ENCODE measurements around the gene SLC25A19. TPM values are rescaled to one million over a fixed set of nuclear protein-coding genes. Genes with fewer than 3 reads are reported as not detected.

SLC25A19 gene
- total and polyA plus RNA-seq, 2 donors from 2014 or later = 11.2 to 15.3 TPM

DNA sequence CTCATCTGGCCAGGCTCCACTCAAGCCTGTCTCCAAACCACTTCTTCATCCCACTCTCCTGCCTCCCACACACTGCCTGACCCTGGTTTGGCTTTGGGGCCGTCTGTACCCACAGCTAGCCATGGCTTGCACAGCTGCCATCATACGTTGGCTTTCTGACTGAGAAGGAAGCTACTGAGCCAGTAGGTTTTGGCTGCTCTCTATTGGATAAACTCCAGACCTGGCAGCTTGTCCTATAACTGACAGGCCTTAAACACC lies 22.2 kb downstream of the SLC25A19 start:
- H3K36me3 ChIP-seq (ENCODE audit: control insufficient read depth in 2 of 3, insufficient read depth in 3 of 3, low read length in 3 of 3) = peaks cover 6 to 17% (median 16%) of the 10 kb centered on the region in 3 donors
- H3K4me3 ChIP-seq (ENCODE audit: low read length in 3 of 3) = no peak overlapping the region
- TF ChIP-seq, protein P1, sequence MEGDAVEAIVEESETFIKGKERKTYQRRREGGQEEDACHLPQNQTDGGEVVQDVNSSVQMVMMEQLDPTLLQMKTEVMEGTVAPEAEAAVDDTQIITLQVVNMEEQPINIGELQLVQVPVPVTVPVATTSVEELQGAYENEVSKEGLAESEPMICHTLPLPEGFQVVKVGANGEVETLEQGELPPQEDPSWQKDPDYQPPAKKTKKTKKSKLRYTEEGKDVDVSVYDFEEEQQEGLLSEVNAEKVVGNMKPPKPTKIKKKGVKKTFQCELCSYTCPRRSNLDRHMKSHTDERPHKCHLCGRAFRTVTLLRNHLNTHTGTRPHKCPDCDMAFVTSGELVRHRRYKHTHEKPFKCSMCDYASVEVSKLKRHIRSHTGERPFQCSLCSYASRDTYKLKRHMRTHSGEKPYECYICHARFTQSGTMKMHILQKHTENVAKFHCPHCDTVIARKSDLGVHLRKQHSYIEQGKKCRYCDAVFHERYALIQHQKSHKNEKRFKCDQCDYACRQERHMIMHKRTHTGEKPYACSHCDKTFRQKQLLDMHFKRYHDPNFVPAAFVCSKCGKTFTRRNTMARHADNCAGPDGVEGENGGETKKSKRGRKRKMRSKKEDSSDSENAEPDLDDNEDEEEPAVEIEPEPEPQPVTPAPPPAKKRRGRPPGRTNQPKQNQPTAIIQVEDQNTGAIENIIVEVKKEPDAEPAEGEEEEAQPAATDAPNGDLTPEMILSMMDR (IDR thresholded peaks at IDR 0.05; ENCODE audit: borderline replicate concordance, extremely low read depth, insufficient read depth) = no peak
- H3K9ac ChIP-seq (ENCODE audit: low read length in 3 of 3) = no peak overlapping the region
- DNase-seq = no peak
- no peaks in the 10 kb centered on the region for H3K9me3 ChIP-seq (ENCODE audit: control insufficient read depth in 2 of 3, insufficient read depth in 1 of 3, low read length in 3 of 3)
- intact Hi-C loops (cut with DNase I) = no loop called here
- no peak overlapping the region for H3K27ac ChIP-seq (ENCODE audit: low read depth in 2 of 2, low read length in 2 of 2)
- H3K27me3 ChIP-seq (ENCODE audit: control insufficient read depth, insufficient read depth, low read length) = no peaks in the 10 kb centered on the region
- peaks cover 0 to 16% (median 5%) of the 10 kb centered on the region in 3 donors for H3K4me1 ChIP-seq (ENCODE audit: control insufficient read depth in 2 of 3, insufficient read depth in 2 of 3, low read depth in 1 of 3, low read length in 3 of 3)
- FAIRE-seq = no peak

DNA sequence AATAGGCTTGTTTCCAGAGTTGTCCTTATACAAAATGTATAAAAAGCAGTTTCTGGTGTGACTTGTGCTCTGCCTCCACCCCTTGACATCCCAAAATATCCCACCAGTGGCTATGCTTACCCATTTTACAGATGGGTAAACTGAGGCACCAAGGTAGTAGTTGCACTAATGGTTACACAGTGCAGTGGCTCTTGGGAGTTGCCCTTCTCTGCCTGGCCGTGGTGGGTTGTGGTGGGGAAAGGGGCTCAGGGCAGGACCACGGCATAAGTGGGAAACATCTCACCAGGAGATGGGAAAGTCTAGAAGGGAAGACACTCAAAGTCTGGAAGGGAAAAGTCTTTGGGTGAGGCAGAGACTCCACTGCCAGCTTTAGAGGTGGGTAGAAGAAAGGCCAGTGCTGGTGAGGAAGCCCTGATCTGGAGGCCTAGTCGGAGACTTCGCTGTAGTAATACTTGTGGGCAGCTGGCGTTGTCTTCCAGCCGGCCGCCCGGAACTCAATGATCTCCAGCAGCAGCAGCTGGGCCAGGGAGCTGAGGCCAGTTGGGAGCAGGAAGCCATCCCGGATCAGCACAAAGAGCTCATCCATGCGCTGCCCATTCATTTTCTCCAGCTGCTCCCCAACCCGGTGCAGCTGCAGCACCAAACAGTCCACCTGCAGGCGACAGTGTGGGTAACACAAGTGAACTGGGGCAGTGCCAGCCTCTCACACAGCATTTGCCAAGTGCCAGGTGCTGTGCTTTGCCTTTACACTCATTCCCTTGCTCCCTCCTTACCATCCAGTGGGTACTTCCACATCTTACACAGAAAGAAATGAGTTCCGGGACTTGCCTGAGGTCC lies 22.7 kb downstream of the SLC25A19 start:
- peak in 1 of 5 donors; percentile 23 for DNase-seq
- H3K27me3 ChIP-seq (ENCODE audit: control insufficient read depth, insufficient read depth, low read length) = no peaks in the 10 kb centered on the region
- no peaks in the 10 kb centered on the region for H3K9me3 ChIP-seq (ENCODE audit: control insufficient read depth in 2 of 3, insufficient read depth in 1 of 3, low read length in 3 of 3)
- intact Hi-C loops (cut with DNase I) = no loop called here
- H3K9ac ChIP-seq (ENCODE audit: low read length in 3 of 3) = no peak overlapping the region
- no peak overlapping the region for H3K4me3 ChIP-seq (ENCODE audit: low read length in 3 of 3)
- H3K4me1 ChIP-seq (ENCODE audit: control insufficient read depth in 2 of 3, insufficient read depth in 2 of 3, low read depth in 1 of 3, low read length in 3 of 3) = peaks cover 0 to 14% (median 5%) of the 10 kb centered on the region in 3 donors
- FAIRE-seq = no peak
- H3K36me3 ChIP-seq (ENCODE audit: control insufficient read depth in 2 of 3, insufficient read depth in 3 of 3, low read length in 3 of 3) = peaks cover 6 to 17% (median 16%) of the 10 kb centered on the region in 3 donors
- TF ChIP-seq, protein P1 (IDR thresholded peaks at IDR 0.05; ENCODE audit: borderline replicate concordance, extremely low read depth, insufficient read depth) = no peak
- no peak overlapping the region for H3K27ac ChIP-seq (ENCODE audit: low read depth in 2 of 2, low read length in 2 of 2)

GRCh38 chr17:75265614-75266315 lies 23.5 kb downstream of the SLC25A19 start:
- Histone ChIP-seq H3K27ac (ENCODE audit: low read depth in 2 of 2, low read length in 2 of 2) (no peak overlapping the region), H3K9me3 (ENCODE audit: control insufficient read depth in 2 of 3, insufficient read depth in 1 of 3, low read length in 3 of 3) (no peaks in the 10 kb centered on the region), H3K27me3 (ENCODE audit: control insufficient read depth, insufficient read depth, low read length) (no peaks in the 10 kb centered on the region), H3K4me1 (ENCODE audit: control insufficient read depth in 2 of 3, insufficient read depth in 2 of 3, low read depth in 1 of 3, low read length in 3 of 3) (peaks cover 0 to 15% (median 5%) of the 10 kb centered on the region in 3 donors), H3K9ac (ENCODE audit: low read length in 3 of 3) (no peak overlapping the region), H3K36me3 (ENCODE audit: control insufficient read depth in 2 of 3, insufficient read depth in 3 of 3, low read length in 3 of 3) (peaks cover 6 to 17% (median 16%) of the 10 kb centered on the region in 3 donors), H3K4me3 (ENCODE audit: low read length in 3 of 3) (no peak overlapping the region)
- intact Hi-C loops (cut with DNase I) = no loop called here
- DNase-seq (peak in 2 of 5 donors; percentile 30 to 45), FAIRE-seq (no peak)
- TF ChIP-seq, protein P1 (IDR thresholded peaks at IDR 0.05; ENCODE audit: borderline replicate concordance, extremely low read depth, insufficient read depth) = no peak

Data from kidney (tissue), 14 donors.